Endothelial cell of umbilical vein (primary cell): Measurements from ENCODE around the gene CCDC57. TPM values are rescaled to one million over a fixed set of nuclear protein-coding genes. Genes with fewer than 3 reads are reported as not detected.

Source experiments
- BruUV-seq: library from RNA; stranded (reverse); fragments of 400-500 nt; replicated peaks from 2 replicates; lab custom pipeline; 2021; lab: Mats Ljungman, UMichigan
- CTCF ChIA-PET: fragments of 300-600, 350-600 bp; sonication (Branson Sonifier 250); formaldehyde crosslinking; loops from one replicate; lab custom pipeline; 2021; ENCODE audit warnings: antibody characterized with exemption, inconsistent platforms; lab: Charles Lee
- POLR2A ChIA-PET: fragments of 300-600, 350-600 bp; sonication (Branson Sonifier 250); formaldehyde crosslinking; loops from one replicate; lab custom pipeline; 2021; ENCODE audit warnings: antibody characterized with exemption, inconsistent platforms; lab: Charles Lee
- DNase-seq: peaks from one replicate; pipeline ENCODE4 v3.0.0-alpha.2; 2011; ENCODE audit warnings: low read depth, low spot score
- FAIRE-seq: peaks from 2 replicates; lab custom pipeline; 2011; peaks lifted over from hg19 to GRCh38; lab: Jason Lieb, UNC
- H2AFZ ChIP-seq: 2 replicates; pipeline ENCODE4 v1.6.0; 2012; ENCODE audit warnings: low read depth, low read length, control low read depth, inconsistent platforms
- H3K27ac ChIP-seq: 2 replicates; pipeline ENCODE4 v1.5.1; 2011; ENCODE audit warnings: low read depth, mild to moderate bottlenecking, control low read depth, low read length, moderate library complexity; ENCODE audit not compliant: insufficient read depth
- H3K27me3 ChIP-seq, 2 experiments: 2 replicates each; pipeline versions ENCODE4 v1.6.0 to v1.6.1; 2011; ENCODE audit warnings: low read length in 2 of 2, mixed read lengths in 1 of 2; ENCODE audit not compliant: control insufficient read depth in 2 of 2, insufficient read depth in 2 of 2
- H3K36me3 ChIP-seq, 2 experiments: 2 replicates in 1 of 2; 3 replicates in 1 of 2; pipeline ENCODE4 v1.5.1; 2011; ENCODE audit warnings: low read length in 2 of 2, mild to moderate bottlenecking in 1 of 2, moderate library complexity in 1 of 2; ENCODE audit not compliant: control insufficient read depth in 2 of 2, insufficient read depth in 2 of 2; ENCODE audit errors: extremely low read depth in 1 of 2
- H3K4me1 ChIP-seq: 3 replicates; pipeline ENCODE4 v1.5.1; 2011; ENCODE audit warnings: mild to moderate bottlenecking, low read length; ENCODE audit not compliant: control insufficient read depth, insufficient read depth; ENCODE audit errors: extremely low read depth
- H3K4me2 ChIP-seq: 2 replicates; pipeline ENCODE4 v1.6.1; 2011; ENCODE audit warnings: low read length, control low read depth, mixed read lengths; ENCODE audit not compliant: insufficient read depth
- H3K4me3 ChIP-seq, 3 experiments: fragments of 200-600 bp in 1 of 3; sonication (generic), shearing (Covaris generic) in 1 of 3; replicated peaks in 1 of 3; 2 replicates each; pipeline ENCODE4 v1.5.1; 2011 to 2016; ENCODE audit warnings: control low read depth in 3 of 3, low read length in 3 of 3, mild to moderate bottlenecking in 2 of 3, inconsistent platforms in 1 of 3, low read depth in 1 of 3, moderate library complexity in 1 of 3; ENCODE audit not compliant: insufficient read depth in 1 of 3
- H3K79me2 ChIP-seq: 2 replicates; pipeline ENCODE4 v1.6.0; 2012; ENCODE audit warnings: low read length, inconsistent platforms; ENCODE audit not compliant: control insufficient read depth, insufficient read depth
- H3K9ac ChIP-seq: replicated peaks from 2 replicates; pipeline ENCODE3; 2011; ENCODE audit warnings: low read length, control low read depth; ENCODE audit not compliant: insufficient read depth; ENCODE audit errors: extremely low read depth
- H3K9me1 ChIP-seq: replicated peaks from 3 replicates; pipeline ENCODE4 v1.6.0; 2011; ENCODE audit warnings: mild to moderate bottlenecking, low read length; ENCODE audit not compliant: control insufficient read depth, insufficient read depth; ENCODE audit errors: extremely low read depth
- H3K9me3 ChIP-seq: replicated peaks from 2 replicates; pipeline ENCODE4 v1.5.1; 2012; ENCODE audit warnings: low read length, inconsistent platforms; ENCODE audit not compliant: control insufficient read depth, insufficient read depth
- H4K20me1 ChIP-seq: replicated peaks from 2 replicates; pipeline ENCODE3; 2011; ENCODE audit warnings: mild to moderate bottlenecking, low read length; ENCODE audit not compliant: control insufficient read depth, insufficient read depth; ENCODE audit errors: extremely low read depth
- EZH2 ChIP-seq: IDR thresholded peaks from 2 replicates; pipeline ENCODE4 v1.6.1; 2012; ENCODE audit warnings: borderline replicate concordance, low read depth, mild to moderate bottlenecking, moderate library complexity, low read length, inconsistent platforms; ENCODE audit not compliant: severe bottlenecking
- FOS ChIP-seq: IDR thresholded peaks from 2 replicates; pipeline ENCODE4 v1.6.1; 2011; ENCODE audit warnings: mild to moderate bottlenecking, low read length, moderate library complexity, borderline replicate concordance; ENCODE audit not compliant: insufficient read depth
- GATA2 ChIP-seq: IDR thresholded peaks from 2 replicates; pipeline ENCODE4 v1.7.0; 2011; ENCODE audit warnings: low read depth, mild to moderate bottlenecking, moderate library complexity, mixed read lengths, low read length; ENCODE audit not compliant: insufficient read length, insufficient read depth
- JUN ChIP-seq: IDR thresholded peaks from 2 replicates; pipeline ENCODE4 v1.6.1; 2011; ENCODE audit warnings: borderline replicate concordance, low read depth; ENCODE audit not compliant: insufficient read length, insufficient read depth
- MYC ChIP-seq: IDR thresholded peaks from one replicate; pipeline ENCODE4 v1.6.1; 2011; ENCODE audit warnings: mild to moderate bottlenecking, low read depth, low read length
- POLR2A ChIP-seq: IDR thresholded peaks from 2 replicates; pipeline ENCODE4 v1.6.1; 2012; ENCODE audit warnings: low read depth, mild to moderate bottlenecking, control low read depth, low read length
- POLR2AphosphoS5 ChIP-seq: IDR thresholded peaks from 2 replicates; pipeline ENCODE4 v1.6.1; 2012; ENCODE audit warnings: low read depth, mild to moderate bottlenecking, control low read depth, low read length, moderate library complexity; ENCODE audit not compliant: insufficient read depth
- dilution Hi-C: fragments of 300-500 bp; cut with MboI; formaldehyde crosslinking; loops from one replicate; pipeline ENCODE4 v1.15.0; 2019; ENCODE audit warnings: low sequenced_read_pairs; ENCODE audit not compliant: extremely low pct_ligation_motif_present
- intact Hi-C: fragments of 100-400 bp; cut with micrococcal nuclease; formaldehyde crosslinking; loops from one replicate; pipeline ENCODE4 v1.10.0; 2022
- polyA plus RNA-seq, 4 experiments: library from polyadenylated mRNA; depleted of rRNA in 3 of 4; stranded (reverse) in 3 of 4; unstranded in 1 of 4; fragments of >200 nt; gene quantifications; 2 replicates each; pipeline versions ENCODE4 v1.2.1 to v1.2.3, GENCODE V29; 2011 to 2012; ENCODE audit warnings: missing spikeins in 1 of 4
- total RNA-seq: library from RNA; stranded (reverse); gene quantifications from 2 replicates; pipeline ENCODE4 v1.2.3, GENCODE V29; 2021
- TF ChIP-seq, protein P1 (sequence below): IDR thresholded peaks from 2 replicates; pipeline ENCODE4 v1.6.1; 2011; ENCODE audit not compliant: insufficient read depth, insufficient read length
- TF ChIP-seq, protein P2 (sequence below), 2 donors: IDR thresholded peaks; 1 replicate in 1 of 2; 2 replicates in 1 of 2; pipeline ENCODE4 v1.5.1; 2011; ENCODE audit warnings: low read length in 2 of 2, mild to moderate bottlenecking in 2 of 2, moderate library complexity in 2 of 2, control low read depth in 1 of 2, inconsistent platforms in 1 of 2, low read depth in 1 of 2; ENCODE audit not compliant: insufficient read depth in 1 of 2; ENCODE audit errors: extremely low read depth in 1 of 2

CCDC57 gene
- total and polyA plus RNA-seq, 2 donors (not counting 3 experiments of a cell fraction or from before 2014, with no cell fraction given): 18.6 to 31.6 TPM

GRCh38 chr17:82179412-82179811 lies 33.2 kb downstream of the CCDC57 start:
- H3K4me2 ChIP-seq: no peak overlapping the region
- H4K20me1 ChIP-seq: no peaks in the 10 kb centered on the region
- no peak overlapping the region for H3K27ac ChIP-seq
- H2AFZ ChIP-seq: no peak overlapping the region
- H3K4me3 ChIP-seq: no peak overlapping the region
- no peaks in the 10 kb centered on the region for H3K4me1 ChIP-seq
- dilution Hi-C loops: no loop called here
- no peaks in the 10 kb centered on the region for H3K9me1 ChIP-seq
- DNase-seq: no peak
- no peaks in the 10 kb centered on the region for H3K36me3 ChIP-seq
- H3K27me3 ChIP-seq: no peaks in the 10 kb centered on the region
- no peak for FAIRE-seq
- H3K79me2 ChIP-seq: no peaks in the 10 kb centered on the region
- CTCF ChIA-PET: interaction anchor here (0.8 kb wide), 1 partner anchor 26 kb away, joined by 3 read pairs; no protein-coding TSS in a partner anchor
- H3K9ac ChIP-seq: no peak overlapping the region
- intact Hi-C loops: no loop called here
- no TSS peak for BruUV-seq
- no peaks in the 10 kb centered on the region for H3K9me3 ChIP-seq
- POLR2A ChIA-PET: no interaction called here
- TF ChIP-seq POLR2AphosphoS5 (no peak), FOS (no peak), JUN (no peak), MYC (no peak), EZH2 (no peak), GATA2 (no peak), POLR2A (no peak)
- TF ChIP-seq, protein P1, sequence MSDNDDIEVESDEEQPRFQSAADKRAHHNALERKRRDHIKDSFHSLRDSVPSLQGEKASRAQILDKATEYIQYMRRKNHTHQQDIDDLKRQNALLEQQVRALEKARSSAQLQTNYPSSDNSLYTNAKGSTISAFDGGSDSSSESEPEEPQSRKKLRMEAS: no peak
- TF ChIP-seq, protein P2, sequence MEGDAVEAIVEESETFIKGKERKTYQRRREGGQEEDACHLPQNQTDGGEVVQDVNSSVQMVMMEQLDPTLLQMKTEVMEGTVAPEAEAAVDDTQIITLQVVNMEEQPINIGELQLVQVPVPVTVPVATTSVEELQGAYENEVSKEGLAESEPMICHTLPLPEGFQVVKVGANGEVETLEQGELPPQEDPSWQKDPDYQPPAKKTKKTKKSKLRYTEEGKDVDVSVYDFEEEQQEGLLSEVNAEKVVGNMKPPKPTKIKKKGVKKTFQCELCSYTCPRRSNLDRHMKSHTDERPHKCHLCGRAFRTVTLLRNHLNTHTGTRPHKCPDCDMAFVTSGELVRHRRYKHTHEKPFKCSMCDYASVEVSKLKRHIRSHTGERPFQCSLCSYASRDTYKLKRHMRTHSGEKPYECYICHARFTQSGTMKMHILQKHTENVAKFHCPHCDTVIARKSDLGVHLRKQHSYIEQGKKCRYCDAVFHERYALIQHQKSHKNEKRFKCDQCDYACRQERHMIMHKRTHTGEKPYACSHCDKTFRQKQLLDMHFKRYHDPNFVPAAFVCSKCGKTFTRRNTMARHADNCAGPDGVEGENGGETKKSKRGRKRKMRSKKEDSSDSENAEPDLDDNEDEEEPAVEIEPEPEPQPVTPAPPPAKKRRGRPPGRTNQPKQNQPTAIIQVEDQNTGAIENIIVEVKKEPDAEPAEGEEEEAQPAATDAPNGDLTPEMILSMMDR (IDR thresholded peaks at IDR 0.05; ENCODE audit: extremely low read depth in 1 of 2, insufficient read depth in 1 of 2, low read depth in 1 of 2, low read length in 2 of 2): no peak
